GM18870 (cell line): ENCODE data around the gene PAPPA2.

Source experiments
- ATAC-seq: cut with Tn5 transposase; IDR thresholded peaks from one replicate; pipeline ENCODE4 v1.9.1; 2021; ENCODE audit warnings: moderate library complexity; ENCODE audit not compliant: unreplicated experiment

The PAPPA2 gene

GRCh38 chr1:176795929-176796328 is 333.0 kb downstream of the PAPPA2 start:
- no peak for ATAC-seq

- ATAC-seq = no peak
Observed at GRCh38 chr1:176796583-176796982, 333.6 kb downstream of the PAPPA2 start.

GRCh38 chr1:176799327-176799726 is 336.4 kb downstream of the PAPPA2 start:
- no peak for ATAC-seq

GRCh38 chr1:176800978-176801513 is 338.1 kb downstream of the PAPPA2 start:
- no peak for ATAC-seq

- no peak for ATAC-seq
Observed at GRCh38 chr1:176801514-176802020, 338.6 kb downstream of the PAPPA2 start.

- no peak for ATAC-seq
Observed at GRCh38 chr1:176802316-176802715, 339.3 kb downstream of the PAPPA2 start.

- no peak for ATAC-seq
Observed at GRCh38 chr1:176803042-176803441, 340.1 kb downstream of the PAPPA2 start.

GRCh38 chr1:176803596-176803995 is 340.6 kb downstream of the PAPPA2 start:
- no peak for ATAC-seq

- no peak for ATAC-seq
Observed at GRCh38 chr1:176809292-176809691, 346.3 kb downstream of the PAPPA2 start.

GRCh38 chr1:176811511-176812288 is 348.7 kb downstream of the PAPPA2 start:
- ATAC-seq = no peak

GRCh38 chr1:176815621-176816020 is 352.6 kb downstream of the PAPPA2 start:
- no peak for ATAC-seq

- ATAC-seq = no peak
Observed at GRCh38 chr1:176816232-176816631, 353.3 kb downstream of the PAPPA2 start.

GRCh38 chr1:176820391-176821031 is 357.5 kb downstream of the PAPPA2 start:
- ATAC-seq = no peak

GRCh38 chr1:176826265-176826664 is 363.3 kb downstream of the PAPPA2 start:
- ATAC-seq = no peak

GRCh38 chr1:176829261-176829660 is 366.3 kb downstream of the PAPPA2 start:
- no peak for ATAC-seq

- no peak for ATAC-seq
Observed at GRCh38 chr1:176831150-176831549, 368.2 kb downstream of the PAPPA2 start.

GRCh38 chr1:176837708-176838107 is 374.7 kb downstream of the PAPPA2 start:
- ATAC-seq = no peak

- ATAC-seq = no peak
Observed at GRCh38 chr1:176838276-176838995, 375.5 kb downstream of the PAPPA2 start.

- no peak for ATAC-seq
Observed at GRCh38 chr1:176839216-176839615, 376.2 kb downstream of the PAPPA2 start.

GRCh38 chr1:176841238-176841637 is 378.3 kb downstream of the PAPPA2 start:
- ATAC-seq = no peak
